Neural progenitor cell (in vitro differentiated cells): ENCODE measurements around the gene ZNF610.
"Not testable (repeated sequence)": the region's sequence is repeated elsewhere in the genome, so short reads cannot be mapped to it uniquely, and the experiment has no call there.

ENCODE experiments used
- CTCF ChIP-seq: fragments of 200-600 bp; sonication (generic); IDR thresholded peaks from 2 replicates; pipeline ENCODE4 v1.5.1; 2017; ENCODE audit warnings: antibody characterized with exemption, mild to moderate bottlenecking
- EZH2 ChIP-seq: fragments of 200-600 bp; sonication (generic); IDR thresholded peaks from 2 replicates; pipeline ENCODE4 v1.6.1; 2017; ENCODE audit warnings: antibody characterized with exemption, mild to moderate bottlenecking, moderate library complexity
- EZH2phosphoT487 ChIP-seq: fragments of 200-600 bp; sonication (generic); IDR thresholded peaks from 2 replicates; pipeline ENCODE4 v1.6.1; 2017; ENCODE audit warnings: antibody characterized with exemption

- TF ChIP-seq EZH2, CTCF, EZH2phosphoT487: not testable (repeated sequence)
These were observed 43.1 kb upstream of the ZNF610 start for GRCh38 chr19:52292946-52293345.
